GM12874 (cell line): Measurements from ENCODE around the gene GRID2.

Source experiments
- TF ChIP-seq, protein P1 (sequence below): IDR thresholded peaks from 2 replicates; pipeline ENCODE4 v1.5.1; 2011; ENCODE audit warnings: low read depth, mild to moderate bottlenecking, control low read depth, low read length, moderate library complexity; ENCODE audit not compliant: insufficient read depth

GRID2 gene

DNA sequence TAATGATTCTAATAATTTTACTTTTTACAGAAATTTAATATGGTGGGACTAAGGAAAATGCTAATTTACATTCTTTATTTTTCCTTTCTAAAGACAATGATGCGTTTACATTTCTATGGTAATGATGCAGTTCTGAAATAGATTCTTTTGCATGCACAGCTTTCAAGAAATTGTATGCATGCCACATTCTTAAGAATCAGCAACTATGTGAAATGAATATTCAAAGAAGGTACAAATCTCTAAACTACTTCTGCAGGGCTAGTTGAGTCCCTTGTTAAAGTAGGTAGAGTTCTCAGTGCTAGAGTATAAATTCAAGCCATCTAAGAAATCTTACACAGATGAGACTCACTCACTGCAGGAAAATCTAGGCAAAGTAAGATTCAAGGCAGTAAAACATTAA is 24.5 kb upstream of the GRID2 start:
- TF ChIP-seq, protein P1, sequence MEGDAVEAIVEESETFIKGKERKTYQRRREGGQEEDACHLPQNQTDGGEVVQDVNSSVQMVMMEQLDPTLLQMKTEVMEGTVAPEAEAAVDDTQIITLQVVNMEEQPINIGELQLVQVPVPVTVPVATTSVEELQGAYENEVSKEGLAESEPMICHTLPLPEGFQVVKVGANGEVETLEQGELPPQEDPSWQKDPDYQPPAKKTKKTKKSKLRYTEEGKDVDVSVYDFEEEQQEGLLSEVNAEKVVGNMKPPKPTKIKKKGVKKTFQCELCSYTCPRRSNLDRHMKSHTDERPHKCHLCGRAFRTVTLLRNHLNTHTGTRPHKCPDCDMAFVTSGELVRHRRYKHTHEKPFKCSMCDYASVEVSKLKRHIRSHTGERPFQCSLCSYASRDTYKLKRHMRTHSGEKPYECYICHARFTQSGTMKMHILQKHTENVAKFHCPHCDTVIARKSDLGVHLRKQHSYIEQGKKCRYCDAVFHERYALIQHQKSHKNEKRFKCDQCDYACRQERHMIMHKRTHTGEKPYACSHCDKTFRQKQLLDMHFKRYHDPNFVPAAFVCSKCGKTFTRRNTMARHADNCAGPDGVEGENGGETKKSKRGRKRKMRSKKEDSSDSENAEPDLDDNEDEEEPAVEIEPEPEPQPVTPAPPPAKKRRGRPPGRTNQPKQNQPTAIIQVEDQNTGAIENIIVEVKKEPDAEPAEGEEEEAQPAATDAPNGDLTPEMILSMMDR = no peak

DNA sequence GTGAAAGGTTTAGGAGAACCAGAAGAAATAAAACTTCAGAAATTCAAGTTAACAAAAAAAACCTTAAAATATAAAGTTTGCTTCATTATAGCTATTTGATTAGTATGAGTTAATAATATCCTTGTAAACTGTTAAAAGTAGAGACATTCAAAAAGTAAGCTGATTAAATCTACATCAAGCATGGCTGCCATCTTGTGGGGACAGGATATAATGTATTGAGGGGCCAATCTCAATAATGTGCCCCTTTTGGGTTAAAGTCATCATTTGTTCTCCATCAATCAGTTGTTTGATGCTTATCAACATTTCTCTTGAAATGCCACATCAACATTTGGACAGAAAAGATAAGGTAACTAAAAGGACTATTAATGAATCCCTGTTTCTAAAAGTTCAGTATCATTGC is 4.6 kb upstream of the GRID2 start:
- TF ChIP-seq, protein P1 = no peak

DNA sequence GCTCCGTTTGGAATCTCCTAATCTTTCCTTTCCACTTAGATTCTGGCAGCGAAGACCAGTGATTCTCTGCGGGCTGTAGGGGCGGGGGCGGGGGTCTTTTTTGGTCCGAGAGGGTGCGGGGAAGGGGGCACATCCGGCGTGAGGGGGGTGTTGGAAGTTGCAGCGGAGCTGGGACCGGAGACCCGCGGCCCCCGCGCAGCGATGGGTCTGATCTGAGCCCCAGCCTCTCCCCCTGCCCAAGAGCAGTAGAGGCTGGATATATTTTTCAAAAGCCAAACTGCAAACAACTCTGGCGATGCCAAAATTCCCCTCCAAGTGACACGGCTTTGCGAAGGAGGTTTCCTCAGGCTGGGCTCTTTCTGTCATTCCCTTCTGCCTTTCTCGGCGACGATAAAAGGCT is 355 bp downstream of the GRID2 start:
- TF ChIP-seq, protein P1 = no peak

DNA sequence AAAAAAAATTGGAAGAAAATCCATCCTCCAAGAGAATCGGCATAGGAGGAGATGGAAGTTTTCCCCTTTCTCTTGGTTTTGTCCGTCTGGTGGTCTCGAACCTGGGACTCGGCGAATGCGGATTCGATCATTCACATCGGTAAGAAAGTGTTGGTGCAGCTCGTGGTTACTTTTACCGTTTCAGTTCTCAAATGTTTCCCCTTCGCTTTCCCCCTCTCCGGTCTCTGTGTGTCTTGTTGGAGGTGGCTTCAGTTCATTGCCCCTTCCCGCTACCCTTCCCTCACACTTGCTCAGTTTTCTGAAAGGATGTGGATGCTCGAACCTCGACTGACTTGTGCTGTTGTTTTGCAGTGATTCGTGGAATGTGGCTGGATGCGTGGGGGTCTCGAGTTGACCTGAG is 840 bp downstream of the GRID2 start:
- TF ChIP-seq, protein P1 = no peak

DNA sequence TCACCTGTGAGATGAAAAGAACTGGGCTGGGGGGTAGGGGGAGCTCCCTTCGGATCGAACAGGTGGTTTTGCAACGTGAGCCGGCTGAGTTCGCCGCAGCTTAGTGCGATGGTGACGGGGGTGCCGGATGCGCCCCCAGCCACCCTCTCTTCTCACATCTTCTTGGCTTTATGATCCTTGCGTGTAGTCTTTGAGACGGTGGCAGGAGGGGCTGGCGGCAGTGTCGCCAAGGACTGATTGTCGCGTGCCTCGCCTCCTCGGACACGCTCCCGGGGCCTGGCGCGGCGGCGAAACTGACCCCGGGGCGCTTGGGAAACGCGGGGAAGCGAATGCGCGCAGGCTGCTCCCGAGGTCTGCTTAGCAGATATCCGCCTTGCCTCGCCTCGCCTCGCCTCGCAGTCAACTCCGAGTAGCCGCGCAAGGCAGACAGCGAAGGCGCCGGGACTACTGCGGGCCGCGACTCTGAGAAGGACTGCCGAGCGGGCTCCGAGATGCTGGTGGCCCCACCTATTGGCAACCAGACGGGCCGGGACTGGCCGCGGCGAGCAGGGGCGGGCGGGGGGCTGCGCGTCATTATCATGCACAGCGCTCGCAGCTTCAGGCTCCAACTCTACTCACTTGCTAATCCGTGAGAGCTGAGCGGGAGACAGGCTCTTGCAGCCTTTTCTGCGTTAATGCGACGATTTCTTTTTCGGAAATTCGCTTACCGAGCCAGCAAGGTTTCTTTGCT is 1.5 kb downstream of the GRID2 start:
- TF ChIP-seq, protein P1 = no peak

DNA sequence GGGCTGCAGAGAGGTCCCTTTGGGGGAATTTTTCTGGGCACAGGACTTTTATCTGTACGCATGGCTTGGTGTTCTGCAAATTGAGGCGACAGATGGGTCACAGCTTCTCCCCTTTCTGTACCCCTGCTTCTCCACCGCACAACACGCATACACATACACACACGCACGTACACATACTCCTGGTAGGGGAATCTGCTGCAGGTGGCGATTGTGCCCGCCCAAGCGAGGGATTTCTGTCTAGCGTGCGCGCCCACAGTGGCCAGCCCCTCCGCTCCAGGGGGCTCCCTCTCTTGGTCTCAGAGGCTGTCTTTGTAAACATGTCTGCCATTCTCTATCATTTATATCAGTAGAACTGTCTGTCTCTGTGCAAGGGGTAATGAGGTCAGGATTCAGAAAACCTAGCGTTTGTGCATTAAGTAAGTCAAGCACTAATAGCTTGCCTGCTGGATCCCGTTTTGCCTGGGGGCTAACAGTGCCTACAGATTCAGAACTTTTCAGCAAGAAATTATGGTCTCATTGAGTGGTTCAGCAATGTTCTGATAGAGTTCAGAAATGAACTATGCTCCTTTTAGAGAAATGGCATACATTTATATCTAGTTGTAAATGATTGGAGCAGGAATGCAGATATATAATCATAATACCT is 2.2 kb downstream of the GRID2 start:
- TF ChIP-seq, protein P1 = no peak

DNA sequence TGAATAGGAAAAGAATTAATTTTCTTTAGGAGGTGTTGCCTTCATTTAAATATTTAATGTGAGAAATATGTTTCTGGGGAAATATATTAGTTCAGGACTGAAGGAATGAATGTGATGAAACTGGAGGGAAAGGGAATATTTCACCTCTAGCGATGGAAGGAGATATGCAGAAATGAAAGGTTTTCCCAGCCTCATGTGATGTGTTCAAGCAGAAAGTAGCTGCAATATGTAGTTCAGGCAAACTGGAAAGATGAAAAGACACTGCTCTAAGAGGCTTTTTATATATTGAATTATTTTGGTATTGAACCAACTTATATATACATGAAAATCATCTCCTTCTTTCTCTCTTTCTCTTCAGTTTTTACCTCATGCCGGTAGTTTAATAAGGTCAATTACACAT is 3.4 kb downstream of the GRID2 start:
- TF ChIP-seq, protein P1 = no peak
